Tongue (tissue), 3 donors: ENCODE results near the gene FLVCR1. TPM values are rescaled to one million over a fixed set of nuclear protein-coding genes. Genes with fewer than 3 reads are reported as not detected.

ENCODE experiments used
- DNase-seq: peaks from one replicate; pipeline ENCODE4 v3.0.0-alpha.2; 2015
- small RNA-seq: library from RNA; depleted of rRNA; stranded (forward); fragments of <200 nt; gene quantifications from one replicate; pipeline ENCODE3, GENCODE V24; 2014; ENCODE audit warnings: low replicate concordance
- total RNA-seq: library from RNA; depleted of rRNA; stranded (reverse); fragments of >200 nt; gene quantifications from one replicate; pipeline ENCODE4 v1.2.3, GENCODE V29; 2014

The FLVCR1 gene
- total RNA-seq, 1 donor from 2014 or later: 12.3 TPM

- DNase-seq: no peak
Measured at GRCh38 chr1:212945463-212946160, 87.5 kb downstream of the FLVCR1 start.

DNA sequence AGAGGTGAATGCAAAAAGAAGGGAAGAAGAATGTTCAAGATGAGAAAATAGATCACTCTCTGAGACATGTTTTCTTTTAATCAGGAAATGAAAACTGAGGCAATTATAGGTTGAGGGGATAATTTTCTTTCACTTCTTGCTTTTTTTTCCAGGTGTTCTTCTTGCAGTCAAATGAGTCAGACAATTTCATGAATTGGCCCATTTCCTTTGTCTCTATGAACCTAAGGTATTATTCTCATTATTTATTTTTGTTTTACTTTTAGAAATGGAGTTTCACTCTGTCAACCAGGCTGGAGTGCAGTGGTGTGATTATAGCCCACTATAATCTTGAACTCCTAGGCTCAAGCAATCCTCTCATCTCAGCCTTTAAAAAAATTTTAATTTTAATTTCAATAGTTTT, 88.8 kb downstream of the FLVCR1 start:
- no peak for DNase-seq

Small RNA genes lying within 50 kb of the gene (small RNA-seq; reads per million reads assigned to genes)
- not detected for gene AC104333.1
- not detected for gene AC104333.2

Other genes with a start within 250 kb of the FLVCR1 start
- 24.7 TPM for gene ATF3, start 249.5 kb upstream of the FLVCR1 start, total RNA-seq
- 3.0 TPM for gene BATF3, start 158.4 kb upstream of the FLVCR1 start, total RNA-seq
- gene NSL1, start 66.5 kb upstream of the FLVCR1 start, total RNA-seq: 51.7 TPM
- 19.7 TPM for gene TATDN3, start 66.4 kb upstream of the FLVCR1 start, total RNA-seq
- gene SPATA45, start 10.6 kb upstream of the FLVCR1 start, total RNA-seq: not detected
- gene VASH2, start 92.3 kb downstream of the FLVCR1 start, total RNA-seq: 17.3 TPM
- 47.0 TPM for gene ANGEL2, start 157.6 kb downstream of the FLVCR1 start, total RNA-seq
- 50.5 TPM for gene RPS6KC1, start 193.0 kb downstream of the FLVCR1 start, total RNA-seq